Epithelial cell of proximal tubule (primary cell): ENCODE measurements around the gene ARPC5. TPM values are rescaled to one million over a fixed set of nuclear protein-coding genes. Genes with fewer than 3 reads are reported as not detected.
"Not testable (repeated sequence)": the region's sequence is repeated elsewhere in the genome, so short reads cannot be mapped to it uniquely, and the experiment has no call there.

Experiments
- DNase-seq: peaks from one replicate; pipeline ENCODE4 v3.0.0-alpha.2; 2011; ENCODE audit warnings: low read depth
- H3K4me3 ChIP-seq: 2 replicates; pipeline ENCODE4 v1.5.1; 2011; ENCODE audit warnings: low read depth, mild to moderate bottlenecking, low read length
- CTCF ChIP-seq: conservative IDR thresholded peaks from 2 replicates; pipeline ENCODE4 v1.5.1; 2012; ENCODE audit warnings: low read depth, mild to moderate bottlenecking, low read length
- total RNA-seq: library from RNA; depleted of rRNA; stranded (reverse); fragments of >200 nt; gene quantifications from 2 replicates; pipeline ENCODE4 v1.2.3, GENCODE V29; 2015

Gene ARPC5
- 94.4 and 127 TPM in 2 replicates for total RNA-seq

GRCh38 chr1:183635606-183636333 lies at the start of gene ARPC5:
TSS of gene ARPC5 (minus strand) at chr1:183635783. CDS start at chr1:183635659, 124 bp downstream.
- H3K4me3 ChIP-seq = peak within 1 kb of the TSS; percentile 75
- peak; percentile 52 for DNase-seq
- no peak for TF ChIP-seq CTCF

GRCh38 chr1:183685112-183685713 lies 49.6 kb upstream of the ARPC5 start:
- peak; percentile 76 for TF ChIP-seq CTCF
- H3K4me3 ChIP-seq = no peak overlapping the region
- DNase-seq = no peak

GRCh38 chr1:183679363-183679762 lies 43.8 kb upstream of the ARPC5 start:
- not testable (repeated sequence) for H3K4me3 ChIP-seq, DNase-seq

DNA sequence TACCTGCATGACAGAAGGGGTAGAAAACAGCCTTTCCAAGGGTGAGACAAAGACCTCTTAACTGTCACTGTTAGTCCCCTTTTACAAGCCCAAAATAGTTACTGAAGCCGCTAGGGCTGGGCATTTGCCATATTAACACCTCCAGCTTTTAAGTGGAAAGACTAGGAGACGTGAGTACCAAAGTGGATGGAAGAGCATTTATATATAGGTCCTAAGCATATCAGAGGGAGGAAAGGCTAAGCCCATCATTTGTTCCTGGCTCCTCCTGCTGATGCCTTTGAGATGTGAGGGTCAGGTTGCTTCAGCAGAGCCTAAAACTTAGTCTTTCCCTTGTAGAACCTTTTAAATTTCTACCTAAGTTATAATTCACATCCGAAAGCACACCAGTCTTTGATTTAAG lies 43.2 kb upstream of the ARPC5 start:
- H3K4me3 ChIP-seq = no peak overlapping the region
- DNase-seq = no peak
- no peak for TF ChIP-seq CTCF

GRCh38 chr1:183676586-183677189 lies 41.1 kb upstream of the ARPC5 start:
- DNase-seq = no peak
- no peak overlapping the region for H3K4me3 ChIP-seq
- no peak for TF ChIP-seq CTCF

- no peak for TF ChIP-seq CTCF
- no peak overlapping the region for H3K4me3 ChIP-seq
- no peak for DNase-seq
These were observed 40.5 kb upstream of the ARPC5 start for GRCh38 chr1:183675883-183676585.

DNA sequence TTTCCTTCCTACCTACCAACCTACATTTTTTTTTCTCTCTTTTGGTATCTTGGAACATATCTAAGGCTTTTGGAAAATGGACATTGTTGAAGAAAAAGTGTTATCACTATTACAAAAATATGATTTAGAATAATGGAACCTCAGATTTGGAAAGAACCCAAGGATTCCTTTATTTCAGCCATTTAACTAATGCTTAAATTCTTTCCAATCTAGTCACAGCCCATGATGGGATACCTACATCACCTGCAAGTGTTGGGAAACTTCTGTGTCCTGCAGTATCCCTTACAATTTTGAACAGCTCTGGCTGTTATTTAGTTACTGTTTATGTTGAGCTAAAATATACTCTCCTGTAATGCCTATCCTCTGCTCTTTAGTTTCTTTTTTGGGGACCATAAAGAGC lies 39.8 kb upstream of the ARPC5 start:
- TF ChIP-seq CTCF = no peak
- no peak for DNase-seq
- H3K4me3 ChIP-seq = no peak overlapping the region
